Upper lobe of left lung (tissue), 4 donors: ENCODE results near the gene STAP2.
A peak's percentile ranks its signal among the peaks of the same experiment; 100 is the strongest.

ENCODE experiments used
- EP300 ChIP-seq, 4 donors: sonication (generic); formaldehyde crosslinking; IDR thresholded peaks; one replicate each; pipeline ENCODE4 v1.5.1; 2017; ENCODE audit warnings: antibody characterized with exemption in 4 of 4, control low read depth in 2 of 4
- POLR2A ChIP-seq, 4 donors: fragments of 450-650 bp; IDR thresholded peaks; one replicate each; pipeline ENCODE4 v1.5.1; 2016 to 2017; ENCODE audit warnings: antibody characterized with exemption in 4 of 4, mild to moderate bottlenecking in 2 of 4
- POLR2AphosphoS5 ChIP-seq, 2 donors: sonication (generic); formaldehyde crosslinking; IDR thresholded peaks; one replicate each; pipeline ENCODE4 v1.5.1; 2017; ENCODE audit warnings: antibody characterized with exemption in 2 of 2
- TF ChIP-seq, protein P1 (sequence below), 6 experiments: fragments of 450-650 bp in 4 of 6; fragments of 200-600 bp in 2 of 6; sonication (generic) in 2 of 6; IDR thresholded peaks; one replicate each; pipeline ENCODE4 v1.5.1; 2016 to 2019; ENCODE audit warnings: antibody characterized with exemption in 6 of 6

DNA sequence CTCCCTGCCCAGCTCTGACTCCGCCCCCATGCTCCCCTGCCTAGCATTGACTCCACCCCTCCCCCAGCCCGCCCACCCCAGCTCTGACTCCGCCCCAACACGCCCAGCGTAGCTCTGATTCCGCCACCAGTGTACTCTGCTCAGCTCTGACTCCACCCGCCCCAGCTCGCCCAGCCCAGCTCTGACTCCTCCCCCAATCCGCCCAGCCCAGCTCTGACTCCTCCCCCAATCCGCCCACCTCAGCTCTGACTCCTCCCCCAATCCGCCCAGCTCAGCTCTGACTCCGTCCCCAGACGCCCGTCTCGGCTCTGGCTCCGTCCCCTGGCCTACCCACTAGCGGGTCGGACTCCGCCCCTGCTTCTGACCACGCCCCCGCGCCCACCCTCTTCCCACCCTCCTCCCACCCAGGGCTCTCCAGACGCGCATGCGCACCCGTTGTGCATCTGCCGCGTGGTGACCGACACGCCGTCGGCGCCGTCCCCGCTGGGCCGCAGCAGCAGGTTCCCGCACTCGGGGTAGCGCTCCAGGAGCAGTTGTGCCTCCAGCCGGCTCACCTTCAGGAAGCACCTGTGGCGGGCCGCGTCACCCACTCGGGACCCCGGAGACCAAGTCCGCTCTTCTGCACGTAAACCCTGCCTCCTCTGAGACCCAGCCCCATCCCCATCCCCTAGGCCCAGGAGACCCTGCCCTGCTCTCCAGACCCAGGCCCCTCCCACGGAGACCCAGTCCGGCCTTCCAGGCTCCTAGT, 10.2 kb downstream of the STAP2 start:
- TF ChIP-seq, protein P1, sequence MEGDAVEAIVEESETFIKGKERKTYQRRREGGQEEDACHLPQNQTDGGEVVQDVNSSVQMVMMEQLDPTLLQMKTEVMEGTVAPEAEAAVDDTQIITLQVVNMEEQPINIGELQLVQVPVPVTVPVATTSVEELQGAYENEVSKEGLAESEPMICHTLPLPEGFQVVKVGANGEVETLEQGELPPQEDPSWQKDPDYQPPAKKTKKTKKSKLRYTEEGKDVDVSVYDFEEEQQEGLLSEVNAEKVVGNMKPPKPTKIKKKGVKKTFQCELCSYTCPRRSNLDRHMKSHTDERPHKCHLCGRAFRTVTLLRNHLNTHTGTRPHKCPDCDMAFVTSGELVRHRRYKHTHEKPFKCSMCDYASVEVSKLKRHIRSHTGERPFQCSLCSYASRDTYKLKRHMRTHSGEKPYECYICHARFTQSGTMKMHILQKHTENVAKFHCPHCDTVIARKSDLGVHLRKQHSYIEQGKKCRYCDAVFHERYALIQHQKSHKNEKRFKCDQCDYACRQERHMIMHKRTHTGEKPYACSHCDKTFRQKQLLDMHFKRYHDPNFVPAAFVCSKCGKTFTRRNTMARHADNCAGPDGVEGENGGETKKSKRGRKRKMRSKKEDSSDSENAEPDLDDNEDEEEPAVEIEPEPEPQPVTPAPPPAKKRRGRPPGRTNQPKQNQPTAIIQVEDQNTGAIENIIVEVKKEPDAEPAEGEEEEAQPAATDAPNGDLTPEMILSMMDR (IDR thresholded peaks at IDR 0.05): no peak
- no peak for TF ChIP-seq POLR2A (IDR thresholded peaks at IDR 0.05)
- TF ChIP-seq EP300 (IDR thresholded peaks at IDR 0.05): no peak
- peak in 1 of 2 donors; percentile 18 for TF ChIP-seq POLR2AphosphoS5 (IDR thresholded peaks at IDR 0.05)
